ENCODE data around the gene SF3A2.

Gene SF3A2

DNA sequence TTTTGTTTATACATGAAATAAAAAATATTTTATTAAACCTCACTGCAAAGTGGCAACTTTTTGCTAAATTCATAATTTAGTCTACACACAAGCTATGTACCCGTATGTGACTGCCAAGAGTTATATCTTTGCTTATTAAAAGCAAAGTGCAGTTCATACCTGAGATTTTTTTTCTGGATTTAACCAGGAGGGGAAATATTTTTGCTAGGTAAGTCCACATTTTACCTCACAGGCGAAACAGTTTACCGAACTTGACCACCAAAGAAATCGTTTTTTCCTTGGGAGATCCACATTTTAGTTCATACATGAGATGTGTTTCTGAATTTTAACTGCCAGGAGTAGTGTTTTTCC lies 31.8 kb downstream of the SF3A2 start:
- no peak for TF ChIP-seq REST (IDR thresholded peaks at IDR 0.05; ENCODE audit: low read depth)

GRCh38 chr19:2268861-2269243 lies 32.2 kb downstream of the SF3A2 start:
- TF ChIP-seq CREB1 (IDR thresholded peaks at IDR 0.05; ENCODE audit: low read depth) (no peak), ZBTB7A (IDR thresholded peaks at IDR 0.05; ENCODE audit: low read depth) (peak; percentile 93)

DNA sequence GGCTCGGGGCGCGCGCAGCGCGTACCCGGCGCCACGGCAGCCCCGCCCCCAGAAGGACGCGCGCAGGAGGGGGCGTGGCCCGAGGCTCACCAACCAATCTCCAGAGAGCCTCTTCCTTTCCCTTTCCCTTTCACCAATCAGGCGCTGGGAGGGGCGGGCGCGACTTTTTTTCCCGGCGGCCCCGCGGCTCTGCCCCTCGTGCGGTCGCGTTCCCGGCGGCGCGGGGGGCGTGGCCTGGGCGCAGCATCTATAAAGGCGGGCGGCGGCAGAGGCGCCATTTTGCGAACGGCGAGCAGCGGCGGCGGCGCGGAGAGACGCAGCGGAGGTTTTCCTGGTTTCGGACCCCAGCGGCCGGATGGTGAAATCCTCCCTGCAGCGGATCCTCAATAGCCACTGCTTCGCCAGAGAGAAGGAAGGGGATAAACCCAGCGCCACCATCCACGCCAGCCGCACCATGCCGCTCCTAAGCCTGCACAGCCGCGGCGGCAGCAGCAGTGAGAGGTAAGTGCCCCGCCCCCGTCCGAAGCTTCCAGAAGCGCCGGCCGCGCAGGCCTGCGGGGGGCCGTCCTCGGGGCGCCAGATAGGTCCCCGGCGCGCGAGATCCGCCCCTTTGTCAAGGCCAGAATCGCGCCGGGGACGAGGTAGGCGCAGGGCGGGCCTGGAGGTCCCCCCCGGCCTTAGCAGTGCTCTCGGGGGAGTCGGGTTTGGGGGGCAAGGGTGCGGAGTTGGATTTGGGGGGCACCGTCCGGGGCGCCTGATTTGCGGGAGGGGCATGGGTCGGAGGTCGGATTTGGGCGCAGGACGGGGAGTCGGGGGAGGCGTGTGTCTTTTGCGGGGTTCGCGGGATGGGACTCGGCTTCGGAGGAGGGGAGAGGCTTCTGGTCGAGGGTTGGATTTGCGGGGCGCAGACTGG lies 32.9 kb downstream of the SF3A2 start:
- TF ChIP-seq FOXM1 (IDR thresholded peaks at IDR 0.05; ENCODE audit: borderline replicate concordance, low read depth) (no peak), TCF12 (IDR thresholded peaks at IDR 0.05; ENCODE audit: low read depth) (peak; percentile 76), REST (IDR thresholded peaks at IDR 0.05; ENCODE audit: low read depth) (0 out of 2 replicates have a peak, but pooled peaks have one; percentile 0), CEBPB (IDR thresholded peaks at IDR 0.05) (peak; percentile 44; the same call in 1 of the 2 replicates), TAF1 (IDR thresholded peaks at IDR 0.05; ENCODE audit: low read depth) (peak; percentile 100), EGR1 (IDR thresholded peaks at IDR 0.05) (peak; percentile 40; the same call in 1 of the 2 replicates), TEAD4 (IDR thresholded peaks at IDR 0.05) (peak; percentile 55; the same call in 1 of the 2 replicates), RAD21 (IDR thresholded peaks at IDR 0.05; ENCODE audit: low read depth) (no peak), ZBTB7A (IDR thresholded peaks at IDR 0.05; ENCODE audit: low read depth) (0 out of 2 replicates have a peak, but pooled peaks have one; percentile 20), NFIC (IDR thresholded peaks at IDR 0.05) (no peak), EP300 (IDR thresholded peaks at IDR 0.05; ENCODE audit: borderline replicate concordance) (no peak; the same call in 1 of the 2 replicates), YY1 (IDR thresholded peaks at IDR 0.05; ENCODE audit: low read depth) (peak; percentile 99), CREB1 (IDR thresholded peaks at IDR 0.05; ENCODE audit: low read depth) (0 out of 2 replicates have a peak, but pooled peaks have one; percentile 7)
- TF ChIP-seq, protein P1, sequence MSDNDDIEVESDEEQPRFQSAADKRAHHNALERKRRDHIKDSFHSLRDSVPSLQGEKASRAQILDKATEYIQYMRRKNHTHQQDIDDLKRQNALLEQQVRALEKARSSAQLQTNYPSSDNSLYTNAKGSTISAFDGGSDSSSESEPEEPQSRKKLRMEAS (IDR thresholded peaks at IDR 0.05), result peak; percentile 73
- TF ChIP-seq, protein P2, sequence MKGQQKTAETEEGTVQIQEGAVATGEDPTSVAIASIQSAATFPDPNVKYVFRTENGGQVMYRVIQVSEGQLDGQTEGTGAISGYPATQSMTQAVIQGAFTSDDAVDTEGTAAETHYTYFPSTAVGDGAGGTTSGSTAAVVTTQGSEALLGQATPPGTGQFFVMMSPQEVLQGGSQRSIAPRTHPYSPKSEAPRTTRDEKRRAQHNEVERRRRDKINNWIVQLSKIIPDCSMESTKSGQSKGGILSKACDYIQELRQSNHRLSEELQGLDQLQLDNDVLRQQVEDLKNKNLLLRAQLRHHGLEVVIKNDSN (IDR thresholded peaks at IDR 0.05), result peak; percentile 30; the same call in 1 of the 2 replicates

DNA sequence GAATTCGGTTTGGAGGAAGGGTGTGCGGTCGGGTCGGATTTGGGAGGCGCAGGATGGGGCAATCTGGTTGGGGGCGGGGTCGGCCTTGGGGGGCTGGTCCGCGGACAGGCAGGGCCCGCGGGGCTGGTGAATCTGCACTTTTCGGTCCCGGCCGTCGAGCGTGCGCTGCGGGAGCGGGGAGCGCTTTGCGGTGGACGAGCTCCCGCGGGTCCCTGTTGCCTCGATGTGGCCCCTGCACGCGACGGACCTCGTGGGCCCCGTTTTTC lies 33.5 kb downstream of the SF3A2 start:
- TF ChIP-seq EP300 (IDR thresholded peaks at IDR 0.05; ENCODE audit: borderline replicate concordance), result no peak
- 0 out of 2 replicates have a peak, but pooled peaks have one; percentile 33 for TF ChIP-seq ZBTB7A (IDR thresholded peaks at IDR 0.05; ENCODE audit: low read depth)

- TF ChIP-seq YY1 (IDR thresholded peaks at IDR 0.05; ENCODE audit: low read depth) (peak; percentile 88), TAF1 (IDR thresholded peaks at IDR 0.05; ENCODE audit: low read depth) (no peak; the same call in 1 of the 2 replicates), FOXM1 (IDR thresholded peaks at IDR 0.05; ENCODE audit: borderline replicate concordance, low read depth) (no peak), ZBTB7A (IDR thresholded peaks at IDR 0.05; ENCODE audit: low read depth) (peak; percentile 27; the same call in 1 of the 2 replicates), EGR1 (IDR thresholded peaks at IDR 0.05) (peak; percentile 21; the same call in 1 of the 2 replicates), CEBPB (IDR thresholded peaks at IDR 0.05) (peak; percentile 91), TEAD4 (IDR thresholded peaks at IDR 0.05) (0 out of 2 replicates have a peak, but pooled peaks have one; percentile 22), CREB1 (IDR thresholded peaks at IDR 0.05; ENCODE audit: low read depth) (no peak), RAD21 (IDR thresholded peaks at IDR 0.05; ENCODE audit: low read depth) (no peak), NFIC (IDR thresholded peaks at IDR 0.05) (no peak), TCF12 (IDR thresholded peaks at IDR 0.05; ENCODE audit: low read depth) (peak; percentile 24; the same call in 1 of the 2 replicates), REST (IDR thresholded peaks at IDR 0.05; ENCODE audit: low read depth) (no peak), EP300 (IDR thresholded peaks at IDR 0.05; ENCODE audit: borderline replicate concordance) (peak; percentile 5; the same call in 1 of the 2 replicates)
- TF ChIP-seq, protein P2 (IDR thresholded peaks at IDR 0.05), result no peak
- TF ChIP-seq, protein P1 (IDR thresholded peaks at IDR 0.05), result peak; percentile 18; the same call in 1 of the 2 replicates
Observed at GRCh38 chr19:2270423-2271233, 34.0 kb downstream of the SF3A2 start.

Data from Ishikawa (cell line).